HG03521 (cell line): Measurements from ENCODE around the gene GMDS.

Experiments
- ATAC-seq: cut with Tn5 transposase; IDR thresholded peaks from one replicate; pipeline ENCODE4 v1.9.1; 2021; ENCODE audit warnings: mild to moderate bottlenecking, moderate library complexity; ENCODE audit not compliant: unreplicated experiment

The GMDS gene

DNA sequence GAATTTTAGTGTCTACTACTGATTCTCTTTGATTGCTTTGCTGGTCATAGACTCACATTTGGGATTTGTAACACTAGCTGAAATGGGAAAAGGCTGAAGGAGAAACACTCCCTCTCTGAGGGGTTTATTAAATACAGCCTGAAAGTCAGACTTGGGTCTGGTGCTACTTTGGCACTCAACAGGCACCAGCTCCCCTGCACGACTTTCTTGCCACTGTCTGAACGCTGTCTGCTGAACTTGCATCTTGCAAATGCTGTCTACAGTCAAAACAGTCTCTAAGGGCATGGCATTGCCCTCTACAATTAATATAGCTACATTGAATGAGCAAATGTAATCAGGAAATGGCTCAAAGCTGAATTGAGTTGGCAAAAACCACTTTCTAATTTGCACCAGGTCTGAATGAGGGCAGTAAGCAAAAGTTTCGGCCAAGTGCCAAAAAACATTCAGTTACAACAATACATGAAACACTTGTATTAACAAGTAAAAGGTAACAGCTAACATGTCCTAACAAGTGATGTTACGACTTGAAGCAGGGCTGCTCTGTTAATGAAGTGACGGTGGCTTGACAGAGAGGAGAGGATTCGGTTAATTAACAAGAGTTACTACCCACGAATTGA, 516.2 kb downstream of the GMDS start:
- ATAC-seq: no peak

DNA sequence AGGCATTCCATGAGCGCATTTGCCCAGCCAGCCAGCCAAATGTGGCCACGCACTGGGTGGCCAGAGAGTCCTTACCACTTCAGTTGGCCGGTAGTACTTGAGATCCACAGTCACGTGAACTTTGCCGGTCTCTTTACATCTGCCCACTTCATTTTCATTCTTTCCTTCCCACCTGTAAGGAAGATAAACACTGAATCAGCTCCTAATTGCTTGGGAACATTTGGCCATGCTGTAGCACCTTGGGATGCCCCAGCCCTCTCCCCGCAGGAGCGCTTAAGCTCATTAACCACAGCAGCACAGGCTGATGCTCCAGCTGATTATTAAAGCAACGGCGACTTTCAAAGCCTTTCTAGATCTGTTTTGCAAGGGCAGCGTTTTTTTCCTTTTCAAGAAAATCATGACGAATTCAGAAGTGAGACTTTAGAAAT, 519.0 kb downstream of the GMDS start:
- ATAC-seq: no peak

DNA sequence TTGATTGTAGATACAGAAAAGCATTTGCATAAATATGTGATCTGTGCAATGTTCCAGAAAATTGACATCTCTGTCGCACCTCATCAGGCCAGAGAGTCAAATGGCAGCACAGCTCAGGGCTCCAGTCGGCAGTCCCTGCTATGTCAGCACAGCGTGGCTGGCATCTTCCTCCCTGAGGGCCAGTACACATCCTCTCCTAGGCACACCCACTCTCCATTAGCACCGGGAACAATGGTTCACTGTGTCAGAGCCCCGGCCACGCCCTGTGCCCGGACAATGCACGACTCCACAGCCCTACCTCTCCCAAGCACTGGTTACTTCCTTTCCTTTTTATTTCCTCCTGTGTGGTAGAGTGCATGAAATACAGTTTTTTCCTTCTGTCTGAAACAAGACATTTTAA, 520.8 kb downstream of the GMDS start:
- no peak for ATAC-seq

DNA sequence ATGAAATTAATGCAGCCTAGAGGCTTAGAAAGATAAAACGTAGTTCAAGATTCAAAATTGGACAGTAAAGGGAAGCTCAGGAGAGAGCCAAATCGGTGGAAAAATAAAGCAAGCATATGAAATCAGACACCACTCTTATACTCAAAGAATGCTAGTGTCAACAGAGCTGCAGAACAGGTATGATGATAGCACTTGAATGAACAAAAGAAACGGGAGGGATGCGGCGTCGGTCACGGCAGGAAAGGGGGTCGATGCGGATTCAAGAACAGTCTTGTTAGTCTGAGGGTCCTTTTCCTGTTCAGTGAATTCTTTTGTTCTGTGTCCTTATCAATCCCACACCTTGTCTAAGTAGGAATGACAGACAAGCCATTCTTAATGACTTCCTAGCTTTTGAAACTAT, 521.3 kb downstream of the GMDS start:
- no peak for ATAC-seq

DNA sequence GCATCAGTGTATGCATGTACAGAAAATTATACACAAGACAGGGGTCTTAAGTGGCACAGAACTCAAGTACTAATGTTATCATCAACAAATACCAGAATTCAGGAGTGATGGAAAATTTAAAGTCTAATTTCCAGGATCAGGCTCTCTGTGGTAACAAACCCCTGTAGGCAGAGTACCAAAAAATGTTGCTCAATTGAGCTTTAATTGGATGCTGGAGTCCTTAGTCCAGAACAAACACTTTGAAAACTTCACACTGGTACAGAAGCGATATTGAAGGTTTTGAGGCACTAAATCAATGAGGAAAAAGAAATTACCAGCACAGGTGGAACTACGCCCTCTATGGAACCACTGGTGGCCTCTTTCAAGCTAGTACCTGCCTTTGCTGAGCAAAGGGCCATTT, 522.6 kb downstream of the GMDS start:
- ATAC-seq: no peak

DNA sequence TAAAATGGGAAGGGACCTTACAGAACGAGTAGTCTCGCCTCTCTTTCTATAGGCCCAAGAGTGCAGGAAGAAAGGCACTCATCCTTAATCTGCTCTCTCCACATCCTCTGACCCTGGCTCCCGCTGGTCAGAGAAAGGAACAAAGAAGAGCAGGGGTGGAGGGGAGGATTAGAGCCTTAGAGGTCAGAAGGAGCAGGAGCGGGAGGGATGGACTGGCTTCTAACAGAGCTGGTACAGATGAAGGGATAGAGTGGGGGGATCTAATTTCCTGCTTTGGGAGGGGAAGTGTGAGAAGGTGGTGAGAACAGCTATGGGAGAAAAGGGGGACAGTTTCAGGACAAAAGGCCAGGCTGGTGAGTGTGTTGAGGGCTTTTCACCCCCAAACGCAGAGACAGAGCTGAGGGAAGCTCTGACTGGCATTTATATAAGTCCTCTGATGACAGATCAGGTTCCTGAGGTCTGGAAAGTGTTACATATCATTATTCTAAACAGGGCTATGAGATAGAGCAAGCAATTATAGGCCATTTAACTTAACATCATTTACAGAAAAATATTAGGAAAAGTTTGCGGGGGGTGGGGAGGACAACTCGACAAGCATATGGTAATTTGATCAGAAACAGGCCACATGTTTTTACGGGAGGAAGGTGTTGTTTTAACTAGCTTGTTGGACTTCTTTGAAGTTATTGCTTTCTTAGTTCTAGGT, 524.6 kb downstream of the GMDS start:
- no peak for ATAC-seq

DNA sequence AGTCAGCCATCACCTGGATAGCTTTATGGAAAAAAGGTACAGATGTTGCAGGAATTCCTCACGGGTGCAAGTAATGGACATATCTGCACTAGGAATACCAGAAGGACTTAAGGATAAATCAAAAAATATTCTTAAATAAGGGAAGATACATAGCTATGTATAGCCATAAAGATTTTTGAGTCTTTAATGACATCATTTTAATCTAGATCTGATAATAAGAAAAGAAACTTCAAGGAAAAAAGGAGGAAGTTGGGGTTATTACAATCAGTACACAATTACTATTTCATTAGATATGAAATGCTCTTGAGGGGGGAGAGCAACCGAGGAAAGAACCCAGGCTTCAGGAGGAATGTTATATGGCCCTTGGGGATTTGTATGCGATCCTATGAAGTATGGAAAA, 525.5 kb downstream of the GMDS start:
- ATAC-seq: no peak

GRCh38 chr6:1716868-1717267, 528.5 kb downstream of the GMDS start:
- ATAC-seq: no peak

- ATAC-seq: no peak
Measured at GRCh38 chr6:1716396-1716795, 529.0 kb downstream of the GMDS start.

DNA sequence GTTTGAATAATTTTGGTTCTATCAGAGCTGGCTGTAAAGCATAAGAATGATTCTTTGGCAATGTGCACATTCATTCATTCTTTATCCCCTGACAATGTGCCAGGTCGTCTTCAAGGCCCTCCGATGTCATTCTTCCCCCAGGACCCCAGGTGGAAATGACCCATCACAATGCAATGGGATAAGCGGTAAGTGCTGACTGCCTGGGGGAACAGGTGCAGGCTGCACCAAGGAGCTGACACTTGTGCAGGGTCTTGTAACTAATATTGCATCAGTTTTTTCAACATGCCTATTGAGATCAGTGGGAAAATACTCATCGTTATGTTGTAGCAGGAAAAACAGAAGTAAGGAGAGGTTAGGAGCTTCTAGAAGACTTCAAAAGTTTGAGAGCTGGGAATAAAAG, 530.1 kb downstream of the GMDS start:
- ATAC-seq: no peak

- no peak for ATAC-seq
Measured at GRCh38 chr6:1714654-1715053, 530.8 kb downstream of the GMDS start.

DNA sequence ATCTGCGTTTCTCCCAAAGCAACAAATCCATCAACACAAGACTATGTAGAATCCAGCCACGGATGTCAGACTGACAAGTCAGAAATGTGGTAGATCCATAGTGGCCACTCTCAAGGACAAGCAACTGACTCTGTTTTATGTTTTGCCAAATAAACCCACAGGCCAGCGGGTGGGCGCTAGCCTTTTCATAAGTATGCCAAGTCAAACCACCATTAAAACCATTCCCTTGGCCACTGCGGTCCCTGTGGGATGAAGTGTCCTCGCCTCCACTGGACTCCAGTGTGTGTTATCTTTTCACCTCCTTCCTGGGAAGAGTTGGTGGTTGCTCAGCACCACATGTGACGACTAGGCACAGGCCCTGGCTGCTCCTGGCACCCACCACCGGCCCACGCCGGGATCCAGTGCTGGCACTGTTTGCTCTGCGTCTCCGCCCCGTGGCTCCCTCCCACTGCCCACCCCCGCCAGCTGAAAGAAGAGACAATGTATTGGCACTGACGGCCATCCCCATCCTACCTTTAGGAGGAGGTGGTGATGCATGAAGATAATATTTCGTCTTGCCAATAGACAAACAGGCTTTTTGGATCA, 532.3 kb downstream of the GMDS start:
- no peak for ATAC-seq

GRCh38 chr6:1712451-1712850, 533.0 kb downstream of the GMDS start:
- ATAC-seq: no peak

GRCh38 chr6:1711136-1711535, 534.3 kb downstream of the GMDS start:
- no peak for ATAC-seq

- no peak for ATAC-seq
Measured at GRCh38 chr6:1709234-1709641, 536.2 kb downstream of the GMDS start.

DNA sequence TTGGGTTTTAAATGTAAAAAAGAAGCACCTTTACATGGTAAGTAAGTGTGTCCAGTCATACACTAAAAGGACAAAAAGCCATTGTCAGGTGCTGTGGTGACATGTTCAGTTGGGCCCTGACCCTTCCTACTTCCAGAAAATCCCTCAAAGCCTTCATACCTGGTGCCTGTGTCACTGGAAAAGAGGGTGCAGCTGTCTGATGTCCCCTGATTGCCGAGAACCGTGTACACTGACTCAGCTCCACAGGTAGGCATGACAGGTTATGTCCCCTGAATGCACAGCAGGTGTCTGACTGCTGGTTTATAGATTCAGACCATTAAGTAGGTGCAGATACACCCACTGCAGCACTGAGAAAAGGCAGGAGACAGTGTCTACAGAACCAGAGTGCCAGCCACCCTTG, 536.6 kb downstream of the GMDS start:
- ATAC-seq: no peak

GRCh38 chr6:1708122-1708521, 537.3 kb downstream of the GMDS start:
- no peak for ATAC-seq

DNA sequence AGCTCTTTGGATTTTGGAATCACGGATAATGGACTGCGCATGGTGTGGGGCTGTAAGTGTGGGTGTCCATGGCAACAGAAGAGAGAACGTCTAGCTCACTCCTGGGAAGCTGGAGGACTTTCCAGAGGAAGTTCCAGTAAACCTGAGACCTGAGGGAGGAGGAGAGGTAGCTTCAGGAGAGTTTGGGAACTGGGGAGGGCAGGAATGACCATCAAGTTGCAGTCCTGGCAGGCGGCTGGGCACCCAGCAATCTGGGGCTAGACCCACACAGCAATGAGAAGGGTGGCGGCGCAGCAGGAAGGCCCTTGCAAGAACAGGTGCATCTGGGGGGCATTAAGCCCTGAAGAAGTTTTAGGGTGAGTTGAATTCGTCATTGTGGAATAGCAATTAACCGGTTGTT, 539.8 kb downstream of the GMDS start:
- ATAC-seq: no peak

DNA sequence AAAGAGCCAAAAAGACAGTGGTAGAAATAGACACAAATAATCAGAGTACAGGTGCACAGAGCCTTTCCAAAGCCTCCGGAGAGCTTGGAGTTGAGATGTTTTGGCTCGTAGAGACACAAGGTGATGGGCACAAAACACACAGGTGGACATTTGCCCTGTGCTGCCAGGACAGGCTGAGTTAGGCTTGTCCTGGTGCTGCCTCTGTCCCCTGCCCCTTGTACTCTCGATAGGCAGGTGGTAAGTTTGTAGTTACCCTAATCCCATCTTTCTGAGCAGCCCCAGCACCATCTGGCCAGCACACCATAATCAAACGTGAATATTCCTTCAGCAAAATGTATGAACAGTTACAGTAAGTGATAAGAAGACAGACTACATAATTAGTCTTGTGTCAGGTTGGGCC, 540.2 kb downstream of the GMDS start:
- no peak for ATAC-seq

- ATAC-seq: no peak
Measured at GRCh38 chr6:1704711-1705110, 540.7 kb downstream of the GMDS start.

DNA sequence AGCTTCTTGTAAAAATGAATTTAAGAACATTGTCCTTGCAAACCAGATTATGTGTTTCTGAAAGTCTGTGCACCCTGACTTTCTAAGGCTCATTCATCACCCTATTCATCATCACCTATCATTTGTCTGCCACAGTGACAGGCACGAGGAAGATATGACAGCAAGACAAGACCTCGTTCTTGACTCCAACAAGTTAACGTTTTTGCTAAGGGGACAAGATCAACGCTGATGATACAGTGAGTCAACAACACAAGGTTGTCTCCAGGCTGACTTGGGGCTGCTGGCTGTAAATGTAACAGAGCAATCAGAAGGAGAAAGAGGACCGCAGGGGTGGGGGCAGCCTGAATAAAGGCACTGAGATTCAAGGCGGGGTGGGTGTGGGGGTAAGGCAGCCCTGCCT, 541.5 kb downstream of the GMDS start:
- no peak for ATAC-seq

GRCh38 chr6:1703091-1703855, 542.1 kb downstream of the GMDS start:
- ATAC-seq: no peak
